Germinal center (tissue), 1 donor: ENCODE measurements around the gene PIP5K1B.
"Not testable (repeated sequence)": the region's sequence is repeated elsewhere in the genome, so short reads cannot be mapped to it uniquely, and the experiment has no call there.

Experiments used
- DNase-seq: peaks from one replicate; pipeline ENCODE4 v3.0.0; 2012; ENCODE audit warnings: mixed read lengths, low spot score

The PIP5K1B gene

GRCh38 chr9:69028754-69029153 is 323.7 kb downstream of the PIP5K1B start:
- DNase-seq = no peak

- no peak for DNase-seq
These were observed 324.5 kb downstream of the PIP5K1B start for GRCh38 chr9:69029535-69029934.

GRCh38 chr9:69030851-69031645 is 326.0 kb downstream of the PIP5K1B start:
- no peak for DNase-seq

GRCh38 chr9:69034071-69034470 is 329.0 kb downstream of the PIP5K1B start:
- DNase-seq = no peak

GRCh38 chr9:69035438-69036308 is 330.6 kb downstream of the PIP5K1B start, which contains the start of gene FXN:
Gene FXN (plus strand): TSS chr9:69035752. CDS start chr9:69035783, 31 bp downstream.
- DNase-seq = peak; percentile 85

- no peak for DNase-seq
These were observed 331.3 kb downstream of the PIP5K1B start for GRCh38 chr9:69036309-69036708.

GRCh38 chr9:69036799-69037198 is 331.8 kb downstream of the PIP5K1B start:
- DNase-seq = no peak

- no peak for DNase-seq
These were observed 335.6 kb downstream of the PIP5K1B start for GRCh38 chr9:69040646-69041045.

- no peak for DNase-seq
These were observed 339.5 kb downstream of the PIP5K1B start for GRCh38 chr9:69044240-69045219.

GRCh38 chr9:69045821-69046220 is 340.8 kb downstream of the PIP5K1B start:
- DNase-seq = no peak

- no peak for DNase-seq
These were observed 341.7 kb downstream of the PIP5K1B start for GRCh38 chr9:69046723-69047122.

GRCh38 chr9:69047371-69047770 is 342.3 kb downstream of the PIP5K1B start:
- DNase-seq = no peak

- no peak for DNase-seq
These were observed 344.1 kb downstream of the PIP5K1B start for GRCh38 chr9:69049094-69049493.

- not testable (repeated sequence) for DNase-seq
These were observed 345.9 kb downstream of the PIP5K1B start for GRCh38 chr9:69050936-69051335.

- DNase-seq = no peak
These were observed 349.9 kb downstream of the PIP5K1B start for GRCh38 chr9:69054989-69055388.

- DNase-seq = no peak
These were observed 351.3 kb downstream of the PIP5K1B start for GRCh38 chr9:69056191-69056815.

- DNase-seq = no peak
These were observed 353.1 kb downstream of the PIP5K1B start for GRCh38 chr9:69058101-69058500.
